Common myeloid progenitor, CD34-positive (primary cell): ENCODE measurements around the gene DHRS9.

Experiments
- CTCF ChIA-PET: fragments of 350-600 bp; sonication (Branson Sonifier 250); formaldehyde crosslinking; loops from one replicate; lab custom pipeline; 2021; ENCODE audit warnings: antibody characterized with exemption; lab: Charles Lee
- POLR2A ChIA-PET: fragments of 350-600 bp; sonication (Branson Sonifier 250); formaldehyde crosslinking; loops from one replicate; lab custom pipeline; 2021; ENCODE audit warnings: antibody characterized with exemption; lab: Charles Lee
- DNase-seq, 3 donors: peaks; one replicate each; pipeline versions ENCODE4 v3.0.0 to v3.0.0-alpha.2; 2013
- H3K27ac ChIP-seq, 2 experiments: 1 replicate in 1 of 2; 2 replicates in 1 of 2; pipeline ENCODE4 v1.7.0; 2013; ENCODE audit warnings: inconsistent platforms in 2 of 2, low read length in 2 of 2, mild to moderate bottlenecking in 2 of 2, low read depth in 1 of 2, moderate library complexity in 1 of 2; ENCODE audit not compliant: severe bottlenecking in 2 of 2, insufficient read depth in 1 of 2, poor library complexity in 1 of 2
- H3K27me3 ChIP-seq, 5 experiments: replicated peaks in 2 of 5; 1 replicate in 3 of 5; 2 replicates in 2 of 5; pipeline versions ENCODE4 v1.6.1 to v1.7.0; 2013; ENCODE audit warnings: low read length in 4 of 5, mild to moderate bottlenecking in 2 of 5, moderate library complexity in 2 of 5, inconsistent platforms in 1 of 5; ENCODE audit not compliant: insufficient read depth in 5 of 5, control insufficient read depth in 4 of 5
- H3K36me3 ChIP-seq, 4 experiments: 1 replicate in 2 of 4; 2 replicates in 2 of 4; pipeline versions ENCODE4 v1.6.1 to v1.7.0; 2013; ENCODE audit warnings: low read length in 3 of 4, control low read depth in 1 of 4, mild to moderate bottlenecking in 1 of 4; ENCODE audit not compliant: control insufficient read depth in 4 of 4, insufficient read depth in 4 of 4
- H3K4me1 ChIP-seq, 4 experiments: 1 replicate in 3 of 4; 2 replicates in 1 of 4; pipeline versions ENCODE4 v1.6.1 to v1.7.1; 2013; ENCODE audit warnings: low read length in 3 of 4, mild to moderate bottlenecking in 3 of 4, control low read depth in 1 of 4, inconsistent platforms in 1 of 4, moderate library complexity in 1 of 4; ENCODE audit not compliant: control insufficient read depth in 4 of 4, insufficient read depth in 4 of 4; ENCODE audit errors: control extremely low read depth in 1 of 4
- H3K4me3 ChIP-seq, 7 experiments: 1 replicate in 4 of 7; 2 replicates in 3 of 7; pipeline versions ENCODE4 v1.5.1 to v1.7.0; 2013; ENCODE audit warnings: mild to moderate bottlenecking in 7 of 7, low read length in 6 of 7, moderate library complexity in 6 of 7, inconsistent platforms in 2 of 7, low read depth in 2 of 7, control low read depth in 1 of 7; ENCODE audit not compliant: insufficient read depth in 4 of 7, control insufficient read depth in 1 of 7; ENCODE audit errors: extremely low read depth in 1 of 7
- H3K9me3 ChIP-seq, 5 experiments: 1 replicate in 4 of 5; 2 replicates in 1 of 5; pipeline versions ENCODE4 v1.6.1 to v1.7.1; 2013; ENCODE audit warnings: low read length in 4 of 5, mild to moderate bottlenecking in 2 of 5, inconsistent platforms in 1 of 5, low read depth in 1 of 5, moderate library complexity in 1 of 5; ENCODE audit not compliant: control insufficient read depth in 4 of 5, insufficient read depth in 2 of 5; ENCODE audit errors: control extremely low read depth in 1 of 5
- WGBS: methylation state at CpG from one replicate; pipeline ENCODE4 v1.1.5; 2013; ENCODE audit not compliant: insufficient coverage; 5-methylcytosine and 5-hydroxymethylcytosine counted together

DHRS9 gene

GRCh38 chr2:169139145-169139544, 69.8 kb downstream of the DHRS9 start:
- H3K4me3 ChIP-seq: no peak overlapping the region
- POLR2A ChIA-PET: no interaction called here
- 100% methylated on average over 7 of the region's 7 CpGs for WGBS
- H3K27ac ChIP-seq: no peak overlapping the region
- CTCF ChIA-PET: interaction anchor here (1.5 to 4.4 kb wide), 5 partner anchors 29 to 203 kb away, joined by 3 to 25 read pairs (median 5); no protein-coding TSS in a partner anchor
- H3K4me1 ChIP-seq: peaks cover 0 to 17% (median 8%) of the 10 kb centered on the region in 4 experiments
- no peaks in the 10 kb centered on the region for H3K27me3 ChIP-seq
- no peaks in the 10 kb centered on the region for H3K36me3 ChIP-seq
- DNase-seq: no peak
- no peaks in the 10 kb centered on the region for H3K9me3 ChIP-seq

GRCh38 chr2:169139993-169140767, 70.8 kb downstream of the DHRS9 start:
- 95% methylated on average over 4 of the region's 8 CpGs for WGBS

GRCh38 chr2:169141713-169142352, 72.5 kb downstream of the DHRS9 start:
- no peaks in the 10 kb centered on the region for H3K9me3 ChIP-seq
- CTCF ChIA-PET: interaction anchor here (0.7 to 4.3 kb wide), 20 partner anchors 9 to 310 kb away, joined by 3 to 25 read pairs (median 4); no protein-coding TSS in a partner anchor
- peak overlapping the region in 1 of 7 experiments; percentile 9 for H3K4me3 ChIP-seq
- no peaks in the 10 kb centered on the region for H3K27me3 ChIP-seq
- peaks cover 0 to 17% (median 7%) of the 10 kb centered on the region in 4 experiments for H3K4me1 ChIP-seq
- WGBS: 19% methylated on average over 9 of the region's 10 CpGs
- H3K36me3 ChIP-seq: no peaks in the 10 kb centered on the region
- POLR2A ChIA-PET: no interaction called here
- no peak overlapping the region for H3K27ac ChIP-seq
- DNase-seq: peak; percentile 44 to 66 (median 54)

More at GRCh38 chr2:169139993-169140767, 70.8 kb downstream of the DHRS9 start:
- POLR2A ChIA-PET: no interaction called here
- Histone ChIP-seq H3K4me3 (no peak overlapping the region), H3K27me3 (no peaks in the 10 kb centered on the region), H3K36me3 (no peaks in the 10 kb centered on the region), H3K9me3 (no peaks in the 10 kb centered on the region), H3K27ac (no peak overlapping the region), H3K4me1 (peaks cover 0 to 17% (median 7%) of the 10 kb centered on the region in 4 experiments)
- no peak for DNase-seq
- CTCF ChIA-PET: interaction anchor here (0.9 to 4.4 kb wide), 9 partner anchors 9 to 204 kb away, joined by 3 to 25 read pairs (median 4); no protein-coding TSS in a partner anchor

- ChIA-PET POLR2A (no interaction called here), CTCF (interaction anchor here (0.7 to 3.7 kb wide), 5 partner anchors 12 to 187 kb away, joined by 3 to 18 read pairs (median 5); no protein-coding TSS in a partner anchor)
- Histone ChIP-seq H3K36me3 (no peaks in the 10 kb centered on the region), H3K4me1 (peaks cover 0 to 14% (median 7%) of the 10 kb centered on the region in 4 experiments), H3K27ac (no peak overlapping the region), H3K9me3 (no peaks in the 10 kb centered on the region), H3K27me3 (no peaks in the 10 kb centered on the region), H3K4me3 (no peak overlapping the region)
- whole genome bisulfite sequencing: 96% methylated on average over 3 of the region's 3 CpGs
- no peak for DNase-seq
Measured at GRCh38 chr2:169143998-169144397, 74.6 kb downstream of the DHRS9 start.
